ENCODE data around the gene CMTM7.
A peak's percentile ranks its signal among the peaks of the same experiment; 100 is the strongest.
"Not testable (repeated sequence)": the region's sequence is repeated elsewhere in the genome, so short reads cannot be mapped to it uniquely, and the experiment has no call there.

The CMTM7 gene

GRCh38 chr3:32436816-32437189 lies 45.1 kb downstream of the CMTM7 start:
- Histone ChIP-seq H3K36me3 (ENCODE audit: control insufficient read depth, low read length) (no peaks in the 10 kb centered on the region), H3K9me3 (ENCODE audit: control insufficient read depth, insufficient read depth, low read length) (no peaks in the 10 kb centered on the region), H4K20me1 (ENCODE audit: control insufficient read depth, insufficient read depth, low read depth, low read length) (no peaks in the 10 kb centered on the region), H3K27ac (ENCODE audit: low read depth, low read length) (no peak overlapping the region), H3K4me3 (ENCODE audit: low read length) (no peak overlapping the region), H3K4me1 (ENCODE audit: control insufficient read depth, low read length) (peaks cover 51% of the 10 kb centered on the region), H3K79me2 (ENCODE audit: control insufficient read depth, low read length) (no peaks in the 10 kb centered on the region), H3K27me3 (ENCODE audit: control insufficient read depth, low read length) (no peaks in the 10 kb centered on the region), H3K4me2 (ENCODE audit: low read length) (no peak overlapping the region), H3F3A (ENCODE audit: control insufficient read depth, insufficient read depth) (no peaks in the 10 kb centered on the region), H3K9me2 (replicated peaks; ENCODE audit: control insufficient read depth, low read length) (no peaks in the 10 kb centered on the region)
- TF ChIP-seq EZH2phosphoT487 (IDR thresholded peaks at IDR 0.05; ENCODE audit: borderline replicate concordance, low read length) = no peak
- TF ChIP-seq CTCF (IDR thresholded peaks at IDR 0.05; ENCODE audit: low read depth, low read length, poor library complexity, severe bottlenecking) = no peak

- Histone ChIP-seq H3K36me3 (ENCODE audit: control insufficient read depth, low read length) (no peaks in the 10 kb centered on the region), H3K9me2 (replicated peaks; ENCODE audit: control insufficient read depth, low read length) (no peaks in the 10 kb centered on the region), H3K27me3 (ENCODE audit: control insufficient read depth, low read length) (no peaks in the 10 kb centered on the region), H3K27ac (ENCODE audit: low read depth, low read length) (no peak overlapping the region), H3K4me3 (ENCODE audit: low read length) (no peak overlapping the region), H3F3A (ENCODE audit: control insufficient read depth, insufficient read depth) (no peaks in the 10 kb centered on the region), H4K20me1 (ENCODE audit: control insufficient read depth, insufficient read depth, low read depth, low read length) (no peaks in the 10 kb centered on the region), H3K4me1 (ENCODE audit: control insufficient read depth, low read length) (peaks cover 45% of the 10 kb centered on the region), H3K79me2 (ENCODE audit: control insufficient read depth, low read length) (no peaks in the 10 kb centered on the region), H3K4me2 (ENCODE audit: low read length) (no peak overlapping the region), H3K9me3 (ENCODE audit: control insufficient read depth, insufficient read depth, low read length) (no peaks in the 10 kb centered on the region)
- no peak for TF ChIP-seq EZH2phosphoT487 (IDR thresholded peaks at IDR 0.05; ENCODE audit: borderline replicate concordance, low read length)
- TF ChIP-seq CTCF (IDR thresholded peaks at IDR 0.05; ENCODE audit: low read depth, low read length, poor library complexity, severe bottlenecking) = no peak
These were observed 46.2 kb downstream of the CMTM7 start for GRCh38 chr3:32437896-32438295.

GRCh38 chr3:32438596-32439344 lies 47.1 kb downstream of the CMTM7 start:
- H3K27me3 ChIP-seq (ENCODE audit: control insufficient read depth, low read length) = no peaks in the 10 kb centered on the region
- H3K4me1 ChIP-seq (ENCODE audit: control insufficient read depth, low read length) = peaks cover 39% of the 10 kb centered on the region
- no peaks in the 10 kb centered on the region for H3K9me2 ChIP-seq (replicated peaks; ENCODE audit: control insufficient read depth, low read length)
- H4K20me1 ChIP-seq (ENCODE audit: control insufficient read depth, insufficient read depth, low read depth, low read length) = no peaks in the 10 kb centered on the region
- no peaks in the 10 kb centered on the region for H3K79me2 ChIP-seq (ENCODE audit: control insufficient read depth, low read length)
- peak overlapping the region; percentile 57 for H3K4me2 ChIP-seq (ENCODE audit: low read length)
- TF ChIP-seq CTCF (IDR thresholded peaks at IDR 0.05; ENCODE audit: low read depth, low read length, poor library complexity, severe bottlenecking) (no peak), EZH2phosphoT487 (IDR thresholded peaks at IDR 0.05; ENCODE audit: borderline replicate concordance, low read length) (no peak)
- no peaks in the 10 kb centered on the region for H3F3A ChIP-seq (ENCODE audit: control insufficient read depth, insufficient read depth)
- peak overlapping the region; percentile 16 for H3K4me3 ChIP-seq (ENCODE audit: low read length)
- no peaks in the 10 kb centered on the region for H3K9me3 ChIP-seq (ENCODE audit: control insufficient read depth, insufficient read depth, low read length)
- peak overlapping the region; percentile 27 for H3K27ac ChIP-seq (ENCODE audit: low read depth, low read length)
- no peaks in the 10 kb centered on the region for H3K36me3 ChIP-seq (ENCODE audit: control insufficient read depth, low read length)

- H3K36me3 ChIP-seq (ENCODE audit: control insufficient read depth, low read length); H3K9me3 ChIP-seq (ENCODE audit: control insufficient read depth, insufficient read depth, low read length); H3F3A ChIP-seq (ENCODE audit: control insufficient read depth, insufficient read depth); H3K27me3 ChIP-seq (ENCODE audit: control insufficient read depth, low read length); H3K79me2 ChIP-seq (ENCODE audit: control insufficient read depth, low read length); H4K20me1 ChIP-seq (ENCODE audit: control insufficient read depth, insufficient read depth, low read depth, low read length); H3K9me2 ChIP-seq (replicated peaks; ENCODE audit: control insufficient read depth, low read length): not testable (repeated sequence)
- peak overlapping the region; percentile 27 for H3K27ac ChIP-seq (ENCODE audit: low read depth, low read length)
- peak overlapping the region; percentile 16 for H3K4me3 ChIP-seq (ENCODE audit: low read length)
- H3K4me2 ChIP-seq (ENCODE audit: low read length) = peak overlapping the region; percentile 57
- peaks cover 39% of the 10 kb centered on the region for H3K4me1 ChIP-seq (ENCODE audit: control insufficient read depth, low read length)
These were observed 47.8 kb downstream of the CMTM7 start for GRCh38 chr3:32439421-32439820.

Data from DOHH2 (cell line).